Measurements from ENCODE around the gene PAPPA.

PAPPA gene

GRCh38 chr9:116141864-116142561 is 11.6 kb upstream of the PAPPA start:
- TF ChIP-seq, protein P1, sequence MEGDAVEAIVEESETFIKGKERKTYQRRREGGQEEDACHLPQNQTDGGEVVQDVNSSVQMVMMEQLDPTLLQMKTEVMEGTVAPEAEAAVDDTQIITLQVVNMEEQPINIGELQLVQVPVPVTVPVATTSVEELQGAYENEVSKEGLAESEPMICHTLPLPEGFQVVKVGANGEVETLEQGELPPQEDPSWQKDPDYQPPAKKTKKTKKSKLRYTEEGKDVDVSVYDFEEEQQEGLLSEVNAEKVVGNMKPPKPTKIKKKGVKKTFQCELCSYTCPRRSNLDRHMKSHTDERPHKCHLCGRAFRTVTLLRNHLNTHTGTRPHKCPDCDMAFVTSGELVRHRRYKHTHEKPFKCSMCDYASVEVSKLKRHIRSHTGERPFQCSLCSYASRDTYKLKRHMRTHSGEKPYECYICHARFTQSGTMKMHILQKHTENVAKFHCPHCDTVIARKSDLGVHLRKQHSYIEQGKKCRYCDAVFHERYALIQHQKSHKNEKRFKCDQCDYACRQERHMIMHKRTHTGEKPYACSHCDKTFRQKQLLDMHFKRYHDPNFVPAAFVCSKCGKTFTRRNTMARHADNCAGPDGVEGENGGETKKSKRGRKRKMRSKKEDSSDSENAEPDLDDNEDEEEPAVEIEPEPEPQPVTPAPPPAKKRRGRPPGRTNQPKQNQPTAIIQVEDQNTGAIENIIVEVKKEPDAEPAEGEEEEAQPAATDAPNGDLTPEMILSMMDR (conservative IDR thresholded peaks at IDR 0.05; ENCODE audit: control insufficient read depth, insufficient read depth, low read depth, low read length), result no peak
- no peak overlapping the region for H3K4me3 ChIP-seq (ENCODE audit: control insufficient read depth, low read depth, low read length)
- peak; percentile 73 for DNase-seq (ENCODE audit: low read depth)

DNA sequence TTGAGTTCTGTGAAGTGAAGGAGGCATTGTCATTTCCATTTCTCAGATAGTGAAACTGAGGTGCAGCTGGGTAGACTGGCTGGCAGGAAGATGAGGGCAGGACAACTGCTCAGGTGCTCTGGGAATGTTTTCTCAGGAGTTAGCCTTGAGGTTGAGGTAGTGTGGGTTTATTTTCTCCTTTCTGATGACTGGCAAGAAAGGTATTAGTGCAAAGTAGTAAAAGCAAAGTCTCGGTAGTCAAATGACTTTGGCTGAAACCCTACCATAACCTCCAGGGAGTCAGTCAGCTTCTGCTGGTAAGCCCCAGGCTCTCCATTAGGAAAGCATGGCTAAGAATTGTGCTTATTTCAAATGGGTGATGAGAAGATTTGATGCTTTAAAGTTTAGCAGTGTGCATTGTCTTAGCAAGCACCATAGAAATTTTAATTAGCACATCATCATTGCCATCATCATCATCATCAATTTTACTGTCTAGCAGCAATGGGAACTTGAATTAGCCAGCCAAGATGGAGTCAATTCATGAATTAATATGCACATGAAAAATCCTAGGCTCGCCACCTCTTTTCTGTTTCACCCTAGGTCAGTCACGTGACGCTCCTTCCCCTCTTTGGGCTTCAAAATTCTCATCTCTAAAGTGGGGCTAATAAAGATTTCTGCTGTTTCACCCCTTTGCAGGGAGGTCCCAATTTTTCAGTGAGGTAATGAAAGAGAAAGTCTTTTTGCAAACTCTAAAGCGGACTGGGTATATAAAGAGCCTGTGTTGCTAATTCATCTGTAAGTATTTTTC is 10.7 kb upstream of the PAPPA start:
- no peak overlapping the region for H3K4me3 ChIP-seq (ENCODE audit: control insufficient read depth, low read depth, low read length)
- DNase-seq (ENCODE audit: low read depth), result no peak

GRCh38 chr9:116144038-116144437 is 9.6 kb upstream of the PAPPA start:
- peak; percentile 80 for DNase-seq (ENCODE audit: low read depth)
- TF ChIP-seq, protein P1 (conservative IDR thresholded peaks at IDR 0.05; ENCODE audit: control insufficient read depth, insufficient read depth, low read depth, low read length), result no peak
- no peak overlapping the region for H3K4me3 ChIP-seq (ENCODE audit: control insufficient read depth, low read depth, low read length)

More for the DNA sequence above, 10.7 kb upstream of the PAPPA start:
- TF ChIP-seq, protein P1 (conservative IDR thresholded peaks at IDR 0.05; ENCODE audit: control insufficient read depth, insufficient read depth, low read depth, low read length), result no peak

- H3K4me3 ChIP-seq (ENCODE audit: control insufficient read depth, low read depth, low read length), result no peak overlapping the region
Measured at GRCh38 chr9:116144555-116144954, 9.0 kb upstream of the PAPPA start.

GRCh38 chr9:116145036-116145435 is 8.6 kb upstream of the PAPPA start:
- H3K4me3 ChIP-seq (ENCODE audit: control insufficient read depth, low read depth, low read length), result no peak overlapping the region
- no peak for DNase-seq (ENCODE audit: low read depth)
- TF ChIP-seq, protein P1 (conservative IDR thresholded peaks at IDR 0.05; ENCODE audit: control insufficient read depth, insufficient read depth, low read depth, low read length), result no peak

More at GRCh38 chr9:116144555-116144954, 9.0 kb upstream of the PAPPA start:
- TF ChIP-seq, protein P1 (conservative IDR thresholded peaks at IDR 0.05; ENCODE audit: control insufficient read depth, insufficient read depth, low read depth, low read length), result no peak
- DNase-seq (ENCODE audit: low read depth), result no peak

GRCh38 chr9:116147821-116148220 is 5.8 kb upstream of the PAPPA start:
- TF ChIP-seq, protein P1 (conservative IDR thresholded peaks at IDR 0.05; ENCODE audit: control insufficient read depth, insufficient read depth, low read depth, low read length), result no peak
- H3K4me3 ChIP-seq (ENCODE audit: control insufficient read depth, low read depth, low read length), result no peak overlapping the region
- no peak for DNase-seq (ENCODE audit: low read depth)

All from fibroblast of mammary gland (primary cell).